Activated T-helper 1 cell treated with anti-CD3 and anti-CD28 coated beads, Interleukin-12 subunit alpha, Interleukin-12 subunit beta, Interleukin-2, Interleukin-4 antibody, amounts not matched to agents 30 ng/mL and 10 ng/mL and 1 ng/mL, durations not matched to agents 14 hours and 24 hours and 36 hours (primary cell): Measurements from ENCODE around the gene CPA1. TPM values are rescaled to one million over a fixed set of nuclear protein-coding genes. Genes with fewer than 3 reads are reported as not detected.

Source experiments
- DNase-seq: peaks from one replicate; pipeline ENCODE4 v3.0.0; 2021; ENCODE audit warnings: low spot score
- H3K27ac Mint-ChIP-seq: one replicate; pipeline ENCODE4 v1.8.0; 2021; ENCODE audit warnings: mild to moderate bottlenecking, mixed read lengths
- H3K27me3 Mint-ChIP-seq: one replicate; pipeline ENCODE4 v1.8.0; 2022; ENCODE audit warnings: mild to moderate bottlenecking, moderate library complexity, mixed read lengths; ENCODE audit not compliant: insufficient read depth
- H3K36me3 Mint-ChIP-seq: one replicate; pipeline ENCODE4 v1.8.0; 2021; ENCODE audit warnings: low read depth, mixed read lengths
- H3K4me1 Mint-ChIP-seq: one replicate; pipeline ENCODE4 v1.8.0; 2021; ENCODE audit warnings: low read depth, mixed read lengths
- H3K4me3 Mint-ChIP-seq: one replicate; pipeline ENCODE4 v1.8.0; 2021; ENCODE audit warnings: mild to moderate bottlenecking, moderate library complexity, mixed read lengths
- H3K9me3 Mint-ChIP-seq: one replicate; pipeline ENCODE4 v1.8.0; 2021; ENCODE audit warnings: mixed read lengths
- intact Hi-C: fragments of 100-400 bp; cut with micrococcal nuclease; formaldehyde crosslinking; loops from one replicate; pipeline ENCODE4 v1.15.1; 2024
- total RNA-seq: library from RNA; stranded (reverse); gene quantifications from 2 replicates; pipeline ENCODE4 v1.2.3, GENCODE V29; 2022

Gene CPA1
- total RNA-seq, 1 donor from 2014 or later, result not detected

DNA sequence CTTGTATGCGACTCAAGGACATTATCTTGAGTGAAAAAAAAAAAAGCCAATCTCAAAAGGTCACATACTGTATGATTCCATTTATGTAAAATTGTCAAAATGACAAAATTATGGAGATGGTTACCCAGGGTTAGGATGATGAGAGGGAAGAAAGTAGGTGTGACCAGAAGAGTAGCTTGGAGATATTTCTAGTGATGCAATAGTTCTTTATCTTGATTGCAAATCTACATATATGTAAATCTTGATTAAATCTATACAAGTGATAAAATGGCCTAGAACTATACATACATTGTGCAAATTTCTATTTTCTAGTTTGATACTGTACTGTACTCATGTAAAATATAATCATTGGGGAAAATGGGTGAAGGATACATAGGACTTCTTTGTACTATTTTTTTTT lies 56.0 kb downstream of the CPA1 start:
- peaks cover 3% of the 10 kb centered on the region for H3K9me3 Mint-ChIP-seq
- intact Hi-C loops, result no loop called here

More for the DNA sequence above, 56.0 kb downstream of the CPA1 start:
- H3K27me3 Mint-ChIP-seq, result no peaks in the 10 kb centered on the region
- H3K4me3 Mint-ChIP-seq, result no peak overlapping the region
- peaks cover 23% of the 10 kb centered on the region for H3K4me1 Mint-ChIP-seq
- no peak overlapping the region for H3K27ac Mint-ChIP-seq
- peaks cover 9% of the 10 kb centered on the region for H3K36me3 Mint-ChIP-seq
- no peak for DNase-seq

Other genes starting within 250 kb of the CPA1 start
- 47.4 and 55.0 TPM in 2 replicates for gene TMEM209, start 175.1 kb upstream of the CPA1 start, total RNA-seq
- gene SSMEM1, start 172.6 kb upstream of the CPA1 start, total RNA-seq, result not detected in 2 replicates
- not detected in 2 replicates for gene CPA2, start 113.6 kb upstream of the CPA1 start, total RNA-seq
- gene CPA4, start 87.3 kb upstream of the CPA1 start, total RNA-seq, result not detected in 2 replicates
- 0.69 and 1.3 TPM in 2 replicates for gene CPA5, start 35.7 kb upstream of the CPA1 start, total RNA-seq
- gene CEP41, start 60.5 kb downstream of the CPA1 start, total RNA-seq, result 17.1 and 17.8 TPM in 2 replicates
- gene MEST, start 111.6 kb downstream of the CPA1 start, total RNA-seq, result 4.1 and 9.1 TPM in 2 replicates